ENCODE data around the gene SYK. TPM values are rescaled to one million over a fixed set of nuclear protein-coding genes. Genes with fewer than 3 reads are reported as not detected.

SYK gene
- total and polyA plus RNA-seq, 8 donors: 2.2 to 34.4 (median 18.9) TPM

DNA sequence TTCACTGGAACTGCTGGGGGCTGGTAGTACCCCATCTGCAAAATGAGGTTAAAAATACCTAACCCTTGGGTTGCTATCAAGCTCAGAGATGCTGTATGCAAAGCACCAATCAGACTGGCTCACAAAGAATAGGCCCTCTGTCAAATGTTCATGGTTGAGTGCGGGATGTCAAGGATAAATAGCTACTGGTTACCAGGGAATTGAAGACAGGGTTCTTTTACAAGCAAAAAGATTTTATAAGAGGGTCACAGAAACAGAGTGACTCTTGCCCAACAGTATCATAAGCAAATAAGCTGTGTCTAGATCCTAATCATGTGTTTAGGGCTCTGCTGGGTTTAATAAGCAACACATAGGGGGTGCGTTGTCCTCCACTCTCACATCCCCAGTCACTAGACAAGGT, 11.9 kb downstream of the SYK start:
- intact Hi-C loops (cut with DNase I; ENCODE audit: low total_unique reads): no loop called here
- Histone ChIP-seq H3K4me1 (peaks cover 0 to 45% (median 5%) of the 10 kb centered on the region in 4 donors), H3K27ac (no peak overlapping the region), H3K4me3 (no peak overlapping the region), H3K9me3 (no peaks in the 10 kb centered on the region), H3K36me3 (no peaks in the 10 kb centered on the region), H3K27me3 (no peaks in the 10 kb centered on the region)
- DNase-seq: no peak
- WGBS, 5 donors: 63 to 98% (median 92%) methylated on average over 2 of the region's 2 CpGs
- TF ChIP-seq EP300 (IDR thresholded peaks at IDR 0.05) (no peak), POLR2A (IDR thresholded peaks at IDR 0.05) (no peak), POLR2AphosphoS5 (IDR thresholded peaks at IDR 0.05) (no peak)
- TF ChIP-seq, protein P1, sequence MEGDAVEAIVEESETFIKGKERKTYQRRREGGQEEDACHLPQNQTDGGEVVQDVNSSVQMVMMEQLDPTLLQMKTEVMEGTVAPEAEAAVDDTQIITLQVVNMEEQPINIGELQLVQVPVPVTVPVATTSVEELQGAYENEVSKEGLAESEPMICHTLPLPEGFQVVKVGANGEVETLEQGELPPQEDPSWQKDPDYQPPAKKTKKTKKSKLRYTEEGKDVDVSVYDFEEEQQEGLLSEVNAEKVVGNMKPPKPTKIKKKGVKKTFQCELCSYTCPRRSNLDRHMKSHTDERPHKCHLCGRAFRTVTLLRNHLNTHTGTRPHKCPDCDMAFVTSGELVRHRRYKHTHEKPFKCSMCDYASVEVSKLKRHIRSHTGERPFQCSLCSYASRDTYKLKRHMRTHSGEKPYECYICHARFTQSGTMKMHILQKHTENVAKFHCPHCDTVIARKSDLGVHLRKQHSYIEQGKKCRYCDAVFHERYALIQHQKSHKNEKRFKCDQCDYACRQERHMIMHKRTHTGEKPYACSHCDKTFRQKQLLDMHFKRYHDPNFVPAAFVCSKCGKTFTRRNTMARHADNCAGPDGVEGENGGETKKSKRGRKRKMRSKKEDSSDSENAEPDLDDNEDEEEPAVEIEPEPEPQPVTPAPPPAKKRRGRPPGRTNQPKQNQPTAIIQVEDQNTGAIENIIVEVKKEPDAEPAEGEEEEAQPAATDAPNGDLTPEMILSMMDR (IDR thresholded peaks at IDR 0.05): no peak

GRCh38 chr9:90814355-90814754, 12.7 kb downstream of the SYK start:
- H3K4me1 ChIP-seq: peaks cover 0 to 44% (median 5%) of the 10 kb centered on the region in 4 donors
- H3K36me3 ChIP-seq: no peaks in the 10 kb centered on the region
- H3K27ac ChIP-seq: no peak overlapping the region
- WGBS, 5 donors: 72 to 89% (median 83%) methylated on average over 4 of the region's 4 CpGs
- no peak overlapping the region for H3K4me3 ChIP-seq
- H3K27me3 ChIP-seq: no peaks in the 10 kb centered on the region
- DNase-seq: no peak
- TF ChIP-seq POLR2AphosphoS5 (IDR thresholded peaks at IDR 0.05): no peak
- TF ChIP-seq EP300 (IDR thresholded peaks at IDR 0.05): no peak
- TF ChIP-seq, protein P1 (IDR thresholded peaks at IDR 0.05): no peak
- TF ChIP-seq POLR2A (IDR thresholded peaks at IDR 0.05): no peak
- intact Hi-C loops (cut with DNase I; ENCODE audit: low total_unique reads): no loop called here
- H3K9me3 ChIP-seq: no peaks in the 10 kb centered on the region

DNA sequence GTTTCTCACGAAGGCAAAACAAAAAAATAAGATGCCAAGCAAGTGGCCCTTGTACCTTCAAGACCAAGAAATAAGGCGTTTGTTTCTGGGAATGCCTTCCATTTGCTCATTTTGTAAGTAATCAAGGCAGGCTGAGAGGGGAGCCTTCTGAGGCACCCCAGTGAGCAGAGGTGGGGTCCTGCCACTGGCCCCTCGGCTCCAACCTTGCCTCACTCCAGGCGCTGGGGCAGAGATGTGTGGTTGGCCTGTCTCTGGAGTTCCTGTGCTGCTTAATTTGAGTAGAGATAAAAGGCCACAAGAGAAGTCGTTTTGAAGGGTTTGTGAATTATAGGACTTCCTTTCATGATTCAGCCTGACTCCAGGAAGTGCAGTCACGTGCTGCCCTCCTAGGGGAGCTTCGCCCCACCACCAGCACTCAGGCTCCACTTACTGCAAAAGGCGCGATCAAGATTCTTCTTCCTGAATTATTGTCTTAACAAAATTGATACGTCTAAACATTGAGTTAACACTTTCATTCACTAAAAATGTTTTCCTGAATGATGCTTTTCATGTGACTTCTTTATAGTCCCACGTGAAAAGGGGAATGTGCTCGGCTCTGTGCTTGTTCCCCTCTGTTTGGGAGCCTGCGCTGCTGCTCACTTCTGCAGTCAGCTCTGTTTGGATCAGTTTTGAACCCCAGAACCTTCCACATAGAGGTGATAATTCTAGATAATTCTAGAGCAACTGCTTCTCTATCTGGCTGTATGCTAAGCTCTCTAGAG, 13.7 kb downstream of the SYK start:
- intact Hi-C loops (cut with DNase I; ENCODE audit: low total_unique reads): no loop called here
- Histone ChIP-seq H3K27ac (peak overlapping the region in 2 of 5 donors; percentile 53 to 54), H3K27me3 (no peaks in the 10 kb centered on the region), H3K4me1 (peaks cover 0 to 39% (median 5%) of the 10 kb centered on the region in 4 donors), H3K36me3 (no peaks in the 10 kb centered on the region), H3K9me3 (no peaks in the 10 kb centered on the region), H3K4me3 (no peak overlapping the region)
- TF ChIP-seq POLR2A (IDR thresholded peaks at IDR 0.05) (no peak), EP300 (IDR thresholded peaks at IDR 0.05) (no peak), POLR2AphosphoS5 (IDR thresholded peaks at IDR 0.05) (no peak)
- TF ChIP-seq, protein P1 (IDR thresholded peaks at IDR 0.05): no peak
- 52 to 66% (median 59%) methylated on average over 13 of the region's 13 CpGs for WGBS, 5 donors
- DNase-seq: peak; percentile 24 to 58

DNA sequence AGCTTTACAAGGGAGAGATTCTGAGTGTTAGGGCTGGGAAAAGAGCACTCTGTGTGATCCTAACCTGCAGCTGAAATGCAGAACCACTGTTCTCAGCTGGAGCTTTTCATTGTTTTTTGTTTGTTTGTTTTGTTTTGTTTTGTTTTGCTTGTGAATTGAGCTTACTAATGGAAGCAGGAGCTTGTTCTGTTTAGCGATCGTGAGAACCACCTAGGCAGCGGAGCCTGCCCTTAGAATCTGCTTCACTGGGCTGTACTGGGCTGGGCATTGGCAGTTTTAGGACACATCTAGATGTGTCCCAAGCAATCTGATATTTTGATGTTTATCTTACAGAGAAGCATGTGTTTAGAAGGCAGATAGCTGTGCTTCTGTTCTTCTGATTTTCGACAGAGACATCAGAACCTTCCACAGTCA, 14.3 kb downstream of the SYK start:
- Histone ChIP-seq H3K4me1 (peaks cover 0 to 35% (median 5%) of the 10 kb centered on the region in 4 donors), H3K27ac (peak overlapping the region in 2 of 5 donors; percentile 53 to 54), H3K36me3 (no peaks in the 10 kb centered on the region), H3K4me3 (no peak overlapping the region), H3K27me3 (no peaks in the 10 kb centered on the region), H3K9me3 (no peaks in the 10 kb centered on the region)
- WGBS, 5 donors: 81 to 88% (median 83%) methylated on average over 4 of the region's 4 CpGs
- intact Hi-C loops (cut with DNase I; ENCODE audit: low total_unique reads): no loop called here
- DNase-seq: no peak
- TF ChIP-seq POLR2A (IDR thresholded peaks at IDR 0.05) (no peak), POLR2AphosphoS5 (IDR thresholded peaks at IDR 0.05) (no peak), EP300 (IDR thresholded peaks at IDR 0.05) (no peak)
- TF ChIP-seq, protein P1 (IDR thresholded peaks at IDR 0.05): no peak

Data from stomach (tissue), 9 donors.